HepG2 (cell line): Measurements from ENCODE around the gene BORCS5. TPM values are rescaled to one million over a fixed set of nuclear protein-coding genes. Genes with fewer than 3 reads are reported as not detected.
A peak's percentile ranks its signal among the peaks of the same experiment; 100 is the strongest.
"Not testable (repeated sequence)": the region's sequence is repeated elsewhere in the genome, so short reads cannot be mapped to it uniquely, and the experiment has no call there.

Source experiments
- ATAC-seq: fragments of 200-7000 bp; cut with Tn5 transposase; 3 replicates; pipeline ENCODE4 v1.9.1; 2020; ENCODE audit warnings: mild to moderate bottlenecking, moderate library complexity
- BruUV-seq: library from RNA; stranded (reverse); fragments of 400-500 nt; replicated peaks from 2 replicates; lab custom pipeline; 2021; lab: Mats Ljungman, UMichigan
- CTCF ChIA-PET: fragments of 300-600 bp; formaldehyde crosslinking; extraction: SDS; loops from one replicate; lab custom pipeline; 2021; ENCODE audit warnings: low total read pairs, inconsistent platforms, low intra/inter-chr PET ratio; lab: Yijun Ruan, JAX
- POLR2A ChIA-PET: fragments of 350-600 bp; sonication (Branson Sonifier 250); formaldehyde crosslinking; loops from one replicate; lab custom pipeline; 2020; ENCODE audit warnings: antibody characterized with exemption, inconsistent platforms; lab: Yijun Ruan, JAX
- DNase-seq: peaks from one replicate; pipeline ENCODE4 v3.0.0-alpha.2; 2015; ENCODE audit warnings: low spot score
- FAIRE-seq: peaks from 3 replicates; lab custom pipeline; 2011; peaks lifted over from hg19 to GRCh38; lab: Jason Lieb, UNC
- H2AFZ ChIP-seq: one replicate; pipeline ENCODE4 v1.6.1; 2011; ENCODE audit warnings: low read length, inconsistent platforms
- H3K27ac ChIP-seq: fragments of 300-600 bp; 3 replicates; pipeline ENCODE4 v1.8.0; 2011; ENCODE audit warnings: mixed run types, mild to moderate bottlenecking, mixed read lengths, low read length, inconsistent platforms; ENCODE audit not compliant: insufficient read depth; ENCODE audit errors: extremely low read length
- H3K27me3 ChIP-seq, 2 experiments: fragments of 200-600 bp in 1 of 2; 2 replicates in 1 of 2; 3 replicates in 1 of 2; pipeline versions ENCODE4 v1.6.0 to v1.8.0; 2011; ENCODE audit warnings: low read length in 2 of 2, mild to moderate bottlenecking in 2 of 2, moderate library complexity in 2 of 2, inconsistent platforms in 1 of 2; ENCODE audit not compliant: insufficient read depth in 2 of 2, control insufficient read depth in 1 of 2
- H3K36me3 ChIP-seq, 2 experiments: fragments of 200-600 bp in 1 of 2; replicated peaks in 1 of 2; 2 replicates in 1 of 2; 3 replicates in 1 of 2; pipeline versions ENCODE4 v1.5.1 to v1.8.0; 2011; ENCODE audit warnings: low read length in 2 of 2, inconsistent platforms in 1 of 2; ENCODE audit not compliant: insufficient read depth in 2 of 2, control insufficient read depth in 1 of 2
- H3K4me1 ChIP-seq: 2 replicates; pipeline ENCODE4 v1.5.1; 2012; ENCODE audit warnings: low read length, inconsistent platforms; ENCODE audit not compliant: insufficient read depth
- H3K4me2 ChIP-seq: 2 replicates; pipeline ENCODE4 v1.6.0; 2011; ENCODE audit warnings: low read depth, low read length, inconsistent platforms
- H3K4me3 ChIP-seq, 3 experiments: fragments of 200-600 bp in 1 of 3; sonication (generic), shearing (Covaris generic) in 1 of 3; replicated peaks in 1 of 3; 2 replicates each; pipeline ENCODE4 v1.5.1; 2011 to 2016; ENCODE audit warnings: low read length in 3 of 3, inconsistent platforms in 2 of 3, low read depth in 2 of 3, mild to moderate bottlenecking in 2 of 3, control low read depth in 1 of 3, mixed read lengths in 1 of 3; ENCODE audit not compliant: insufficient read depth in 1 of 3
- H3K79me2 ChIP-seq: one replicate; pipeline ENCODE4 v1.6.1; 2011; ENCODE audit warnings: low read length, inconsistent platforms; ENCODE audit not compliant: insufficient read depth
- H3K9ac ChIP-seq: 2 replicates; pipeline ENCODE4 v1.6.0; 2011; ENCODE audit warnings: mild to moderate bottlenecking, low read depth, low read length, inconsistent platforms; ENCODE audit not compliant: insufficient read depth
- H3K9me3 ChIP-seq: 2 replicates; pipeline ENCODE4 v1.5.1; 2012; ENCODE audit warnings: mild to moderate bottlenecking, low read length
- H4K20me1 ChIP-seq: 2 replicates; pipeline ENCODE4 v1.6.0; 2011; ENCODE audit warnings: inconsistent platforms, mild to moderate bottlenecking, low read length, moderate library complexity; ENCODE audit not compliant: insufficient read depth
- BHLHE40 ChIP-seq: IDR thresholded peaks from 2 replicates; pipeline ENCODE4 v1.6.1; 2011; ENCODE audit warnings: low read length, improper control_type of control experiment
- HNF4A ChIP-seq: sonication (generic); formaldehyde crosslinking; IDR thresholded peaks from 2 replicates; pipeline ENCODE4 v1.4.0; 2020; ENCODE audit warnings: missing genetic modification reagents
- NR2F1 ChIP-seq, 2 experiments: fragments of 450-650 bp in 1 of 2; formaldehyde crosslinking in 1 of 2; IDR thresholded peaks; 2 replicates each; pipeline versions ENCODE4 v1.5.0 to v1.6.1; 2016 to 2020; ENCODE audit warnings: mild to moderate bottlenecking in 1 of 2, missing compliant biosample characterization in 1 of 2, missing genetic modification reagents in 1 of 2, moderate library complexity in 1 of 2
- ONECUT2 ChIP-seq: sonication (generic); formaldehyde crosslinking; IDR thresholded peaks from 2 replicates; pipeline ENCODE4 v1.4.0; 2020; ENCODE audit warnings: missing genetic modification reagents
- RARA ChIP-seq: IDR thresholded peaks from 2 replicates; pipeline ENCODE4 v1.6.1; 2016; ENCODE audit warnings: missing genetic modification reagents, missing compliant biosample characterization
- RXRA ChIP-seq: sonication (generic); formaldehyde crosslinking; IDR thresholded peaks from 2 replicates; pipeline ENCODE4 v1.5.1; 2020; ENCODE audit warnings: missing genetic modification reagents
- RXRB ChIP-seq: IDR thresholded peaks from 2 replicates; pipeline ENCODE4 v1.6.1; 2016; ENCODE audit warnings: borderline replicate concordance, missing genetic modification reagents, missing compliant biosample characterization
- ZBTB38 ChIP-seq: sonication (generic); formaldehyde crosslinking; IDR thresholded peaks from 2 replicates; pipeline ENCODE4 v1.5.1; 2020; ENCODE audit warnings: mild to moderate bottlenecking, missing genetic modification reagents
- ZNF362 ChIP-seq: sonication (generic); formaldehyde crosslinking; IDR thresholded peaks from 2 replicates; pipeline ENCODE4 v1.4.0; 2020; ENCODE audit warnings: missing genetic modification reagents, mild to moderate bottlenecking, borderline replicate concordance
- whole genome bisulfite sequencing: methylation state at CpG from one replicate; pipeline ENCODE4 v1.1.6; 2017; ENCODE audit warnings: low lambda C conversion rate; 5-methylcytosine and 5-hydroxymethylcytosine counted together
- in situ Hi-C: cut with HindIII; loops from 2 replicates; pipeline ENCODE4 v1.10.0; 2017; ENCODE audit warnings: low pct_unique_long_range_greater_than_20kb; ENCODE audit not compliant: extremely low pct_ligation_motif_present
- intact Hi-C: fragments of 100-400 bp; cut with micrococcal nuclease; formaldehyde crosslinking; loops from one replicate; pipeline ENCODE4 v1.10.0; 2022; ENCODE audit not compliant: unreplicated experiment
- polyA plus RNA-seq, 8 experiments: library from polyadenylated mRNA; depleted of rRNA in 3 of 8; stranded (reverse) in 7 of 8; unstranded in 1 of 8; fragments of >200 nt; fragmentation: Illumina TruSeq in 4 of 8; extraction: Trizol in 4 of 8; gene quantifications; 2 replicates each; pipeline versions ENCODE4 v1.2.1 to v1.2.3, GENCODE V29; 2011 to 2016; ENCODE audit warnings: low read depth in 4 of 8, missing spikeins in 1 of 8, mixed read lengths in 1 of 8; ENCODE audit not compliant: insufficient read depth in 1 of 8
- total RNA-seq, 5 experiments: library from RNA; depleted of rRNA; stranded (reverse); fragments of >200 nt; fragmentation: Illumina TruSeq; extraction: Trizol; gene quantifications; 2 replicates each; pipeline ENCODE4 v1.2.3, GENCODE V29; 2016; ENCODE audit warnings: low read depth in 1 of 5

The BORCS5 gene
- total and polyA plus RNA-seq, 2 of the 13 experiments (the other 11 are each of a cell fraction or from before 2014, with no cell fraction given): 3.9 to 4.7 TPM

GRCh38 chr12:12356896-12357718 lies at the start of gene BORCS5 (continued):
- peak; percentile 79; the same call in 1 of the 2 replicates for TF ChIP-seq ZBTB38 (CRISPR knock-in tag)
- TF ChIP-seq ONECUT2: no peak

- WGBS: 28% methylated on average over 9 of the region's 10 CpGs
- H3K79me2 ChIP-seq, H3K9ac ChIP-seq, H3K27ac ChIP-seq, CTCF ChIA-PET, H3K9me3 ChIP-seq, H3K27me3 ChIP-seq, H2AFZ ChIP-seq, ATAC-seq, H4K20me1 ChIP-seq, intact Hi-C loops, BruUV-seq, FAIRE-seq, H3K36me3 ChIP-seq, DNase-seq, H3K4me3 ChIP-seq: not testable (repeated sequence)
- in situ Hi-C loops: loop anchor here (25.0 kb wide), 1 partner anchor 748 kb away; no protein-coding TSS in a partner anchor
- POLR2A ChIA-PET: interaction anchor here (4.7 kb wide), 1 partner anchor 44 kb away, joined by 23 read pairs; the partner anchor contains the start of gene LRP6
- TF ChIP-seq ZNF362 (CRISPR knock-in tag): 0 out of 2 replicates have a peak, but pooled peaks have one; percentile 36
- peak in 1 of 2 experiments; percentile 29; a peak in 1 of 4 replicates for TF ChIP-seq NR2F1 (CRISPR knock-in tag; IDR thresholded peaks at IDR 0.05)
- TF ChIP-seq BHLHE40: 0 out of 2 replicates have a peak, but pooled peaks have one; percentile 24
- TF ChIP-seq RARA (CRISPR knock-in tag): peak; percentile 43
- TF ChIP-seq RXRB (CRISPR knock-in tag): 0 out of 2 replicates have a peak, but pooled peaks have one; percentile 18
- peak; percentile 34; the same call in 1 of the 2 replicates for TF ChIP-seq HNF4A (CRISPR knock-in tag)
- peak; percentile 18; the same call in 1 of the 2 replicates for TF ChIP-seq RXRA (CRISPR knock-in tag)
- Histone ChIP-seq H3K4me2 (peak overlapping the region; percentile 27), H3K4me1 (peaks cover 90% of the 10 kb centered on the region)
Measured at GRCh38 chr12:12310695-12311094, 46.2 kb upstream of the BORCS5 start.
